Inflammatory macrophage treated with lipopolysaccharide for 4 hours (primary cell): ENCODE data around the gene PTGER2.

Source experiments
- DNase-seq: peaks from one replicate; pipeline ENCODE4 v3.0.0-alpha.2; 2020

Gene PTGER2, protein sequence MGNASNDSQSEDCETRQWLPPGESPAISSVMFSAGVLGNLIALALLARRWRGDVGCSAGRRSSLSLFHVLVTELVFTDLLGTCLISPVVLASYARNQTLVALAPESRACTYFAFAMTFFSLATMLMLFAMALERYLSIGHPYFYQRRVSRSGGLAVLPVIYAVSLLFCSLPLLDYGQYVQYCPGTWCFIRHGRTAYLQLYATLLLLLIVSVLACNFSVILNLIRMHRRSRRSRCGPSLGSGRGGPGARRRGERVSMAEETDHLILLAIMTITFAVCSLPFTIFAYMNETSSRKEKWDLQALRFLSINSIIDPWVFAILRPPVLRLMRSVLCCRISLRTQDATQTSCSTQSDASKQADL

DNA sequence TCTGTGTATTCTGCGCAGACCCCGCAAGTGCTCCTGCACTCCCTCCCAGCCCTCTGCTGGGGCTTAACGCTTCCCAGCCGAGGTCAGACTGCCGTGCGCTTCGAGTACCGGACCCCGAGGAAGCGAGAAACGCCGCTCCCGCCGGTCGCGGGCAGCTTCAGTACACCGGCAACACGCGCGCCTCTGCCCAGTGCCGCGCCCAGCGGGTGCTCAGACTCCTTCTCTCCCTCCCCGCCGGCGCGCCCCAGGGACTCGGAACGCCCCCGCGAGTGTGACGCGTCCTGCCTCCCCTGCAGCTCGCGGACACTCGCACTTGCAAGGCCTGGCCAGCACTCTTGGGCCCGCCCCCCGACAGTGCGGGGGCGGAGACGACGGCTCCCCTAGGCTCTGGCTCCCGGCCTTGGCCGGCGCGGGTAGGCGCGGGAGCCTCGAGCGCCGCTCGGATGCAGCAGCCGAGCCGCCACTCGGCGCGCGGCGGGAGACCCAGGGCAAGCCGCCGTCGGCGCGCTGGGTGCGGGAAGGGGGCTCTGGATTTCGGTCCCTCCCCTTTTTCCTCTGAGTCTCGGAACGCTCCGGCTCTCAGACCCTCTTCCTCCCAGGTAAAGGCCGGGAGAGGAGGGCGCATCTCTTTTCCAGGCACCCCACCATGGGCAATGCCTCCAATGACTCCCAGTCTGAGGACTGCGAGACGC is at the start of gene PTGER2:
Gene PTGER2, plus strand, starts transcription at position 410 of the 692 bp plus-strand sequence. Its CDS starts 237 bp downstream, at position 647.
- peak; percentile 96 for DNase-seq

DNA sequence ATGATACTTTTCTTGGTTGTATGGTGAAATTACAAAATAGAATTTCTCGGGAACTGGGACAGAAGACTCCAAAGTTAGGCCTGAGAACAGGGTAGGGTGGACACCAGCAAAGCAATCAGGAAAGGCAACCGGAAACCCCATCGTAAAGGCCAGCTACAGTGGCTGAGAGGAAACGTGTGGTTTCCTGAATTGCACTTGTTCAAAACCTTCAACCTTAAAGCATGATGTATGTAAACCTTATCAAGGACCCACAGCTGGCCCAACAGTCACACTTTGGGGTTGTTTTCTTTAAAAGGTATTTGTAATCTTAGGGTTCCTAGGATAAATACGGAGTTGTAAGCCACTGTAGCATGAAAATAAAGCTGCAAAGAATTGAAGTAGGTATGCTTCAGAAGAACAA is 48.9 kb upstream of the PTGER2 start:
- DNase-seq: no peak

DNA sequence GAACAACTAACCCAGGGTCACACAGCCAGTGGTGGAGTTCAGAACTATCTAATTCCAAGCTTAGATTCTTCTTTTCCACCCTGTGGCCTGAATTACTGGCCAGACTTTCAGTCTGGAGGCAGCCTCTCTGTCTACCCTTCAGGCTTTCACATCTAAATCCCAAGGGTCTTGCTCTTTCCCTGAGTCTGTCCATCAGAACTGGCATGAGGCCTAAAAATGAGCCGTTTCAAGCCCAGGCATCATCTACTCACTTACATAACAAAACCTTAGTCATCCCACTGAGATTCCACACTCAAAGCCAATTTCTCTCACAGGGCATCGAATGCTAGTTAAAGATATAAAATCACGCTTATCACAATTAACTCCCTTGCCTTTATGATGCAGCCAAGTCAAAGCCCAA is 47.9 kb upstream of the PTGER2 start:
- no peak for DNase-seq

DNA sequence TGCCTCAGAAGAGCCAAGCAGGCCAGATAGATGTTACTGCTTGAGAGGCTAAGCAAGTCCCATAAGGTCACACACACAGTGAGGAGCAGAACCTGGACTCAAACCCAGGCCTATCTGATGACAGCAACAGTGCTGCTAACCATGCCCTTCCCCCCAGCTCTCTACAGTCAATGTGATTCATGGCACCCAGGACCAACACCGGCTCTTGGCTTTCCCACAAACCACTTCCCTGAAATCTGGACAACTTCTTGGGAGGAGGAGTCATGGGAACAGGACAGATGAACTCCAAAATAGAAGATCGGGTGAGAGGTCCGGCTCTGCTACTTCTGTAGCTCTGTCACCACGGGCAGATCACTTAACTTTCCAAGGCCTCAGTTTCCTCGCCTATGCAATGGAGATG is 47.3 kb upstream of the PTGER2 start:
- no peak for DNase-seq

DNA sequence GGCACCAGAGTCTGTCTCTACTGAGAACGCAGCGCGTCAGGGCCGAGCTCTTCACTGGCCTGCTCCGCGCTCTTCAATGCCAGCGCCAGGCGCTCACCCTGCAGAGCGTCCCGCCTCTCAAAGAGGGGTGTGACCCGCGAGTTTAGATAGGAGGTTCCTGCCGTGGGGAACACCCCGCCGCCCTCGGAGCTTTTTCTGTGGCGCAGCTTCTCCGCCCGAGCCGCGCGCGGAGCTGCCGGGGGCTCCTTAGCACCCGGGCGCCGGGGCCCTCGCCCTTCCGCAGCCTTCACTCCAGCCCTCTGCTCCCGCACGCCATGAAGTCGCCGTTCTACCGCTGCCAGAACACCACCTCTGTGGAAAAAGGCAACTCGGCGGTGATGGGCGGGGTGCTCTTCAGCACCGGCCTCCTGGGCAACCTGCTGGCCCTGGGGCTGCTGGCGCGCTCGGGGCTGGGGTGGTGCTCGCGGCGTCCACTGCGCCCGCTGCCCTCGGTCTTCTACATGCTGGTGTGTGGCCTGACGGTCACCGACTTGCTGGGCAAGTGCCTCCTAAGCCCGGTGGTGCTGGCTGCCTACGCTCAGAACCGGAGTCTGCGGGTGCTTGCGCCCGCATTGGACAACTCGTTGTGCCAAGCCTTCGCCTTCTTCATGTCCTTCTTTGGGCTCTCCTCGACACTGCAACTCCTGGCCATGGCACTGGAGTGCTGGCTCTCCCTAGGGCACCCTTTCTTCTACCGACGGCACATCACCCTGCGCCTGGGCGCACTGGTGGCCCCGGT is 46.4 kb upstream of the PTGER2 start, which contains the start of gene PTGDR:
Gene PTGDR, plus strand, starts transcription at position 198 of the 778 bp plus-strand sequence. Its CDS starts 117 bp downstream, at position 315.
- no peak for DNase-seq

DNA sequence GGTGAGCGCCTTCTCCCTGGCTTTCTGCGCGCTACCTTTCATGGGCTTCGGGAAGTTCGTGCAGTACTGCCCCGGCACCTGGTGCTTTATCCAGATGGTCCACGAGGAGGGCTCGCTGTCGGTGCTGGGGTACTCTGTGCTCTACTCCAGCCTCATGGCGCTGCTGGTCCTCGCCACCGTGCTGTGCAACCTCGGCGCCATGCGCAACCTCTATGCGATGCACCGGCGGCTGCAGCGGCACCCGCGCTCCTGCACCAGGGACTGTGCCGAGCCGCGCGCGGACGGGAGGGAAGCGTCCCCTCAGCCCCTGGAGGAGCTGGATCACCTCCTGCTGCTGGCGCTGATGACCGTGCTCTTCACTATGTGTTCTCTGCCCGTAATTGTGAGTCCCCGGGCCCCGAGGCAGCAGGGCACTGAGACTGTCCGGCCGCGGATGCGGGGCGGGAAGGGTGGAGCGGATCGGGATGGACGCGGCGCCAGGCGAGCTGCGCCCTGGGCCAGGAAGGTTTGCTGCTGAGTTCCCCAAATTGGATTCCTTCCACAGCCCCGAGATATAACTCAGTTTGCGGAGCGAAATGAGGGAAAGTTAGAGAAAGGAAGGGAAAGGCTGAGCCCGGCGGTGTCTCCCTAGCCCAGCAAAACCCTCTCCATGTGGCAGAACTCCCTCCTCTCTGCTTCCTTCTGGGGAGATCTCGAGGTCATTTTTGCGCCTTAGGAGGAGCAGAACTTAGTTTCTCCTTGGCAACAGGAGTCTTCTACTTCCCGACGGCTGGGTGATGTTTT is 45.6 kb upstream of the PTGER2 start:
- no peak for DNase-seq

DNA sequence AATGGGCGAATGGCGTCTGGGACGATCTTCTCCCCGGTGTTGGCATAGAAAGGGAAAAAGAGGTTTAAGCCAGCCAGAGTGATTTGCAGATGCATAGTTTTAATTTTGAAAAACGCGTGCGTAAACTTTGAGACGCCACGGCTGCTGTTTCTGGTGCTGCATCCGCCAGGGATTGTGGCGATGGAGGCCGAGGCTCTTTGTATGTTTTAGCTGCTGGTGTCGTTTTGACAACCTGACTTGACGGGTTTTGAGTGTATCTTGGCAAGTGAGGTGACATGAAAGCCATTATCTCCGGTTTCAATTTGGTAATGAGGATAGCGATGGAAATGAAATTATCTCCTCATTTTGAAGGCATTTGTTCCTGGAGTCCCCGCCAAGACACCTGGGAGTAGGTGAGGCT is 45.0 kb upstream of the PTGER2 start:
- no peak for DNase-seq

DNA sequence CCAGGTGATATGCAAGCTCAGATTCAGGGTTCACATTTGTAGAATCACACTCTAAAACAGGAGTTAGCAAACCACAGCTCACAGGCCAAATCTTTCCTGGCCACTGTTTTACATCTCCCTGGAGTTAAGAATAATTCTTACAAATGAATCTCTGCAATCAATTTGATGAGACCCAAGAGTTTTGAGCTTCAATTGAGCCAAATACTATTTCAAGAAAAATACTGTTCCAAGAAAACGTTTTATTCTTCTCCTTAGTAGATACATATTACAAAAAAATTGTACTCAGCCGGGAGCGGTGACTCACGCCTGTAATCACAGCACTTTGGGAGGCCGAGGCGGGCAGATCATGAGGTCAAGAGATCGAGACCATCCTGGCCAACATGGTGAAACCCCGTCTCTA is 44.1 kb upstream of the PTGER2 start:
- DNase-seq: no peak

DNA sequence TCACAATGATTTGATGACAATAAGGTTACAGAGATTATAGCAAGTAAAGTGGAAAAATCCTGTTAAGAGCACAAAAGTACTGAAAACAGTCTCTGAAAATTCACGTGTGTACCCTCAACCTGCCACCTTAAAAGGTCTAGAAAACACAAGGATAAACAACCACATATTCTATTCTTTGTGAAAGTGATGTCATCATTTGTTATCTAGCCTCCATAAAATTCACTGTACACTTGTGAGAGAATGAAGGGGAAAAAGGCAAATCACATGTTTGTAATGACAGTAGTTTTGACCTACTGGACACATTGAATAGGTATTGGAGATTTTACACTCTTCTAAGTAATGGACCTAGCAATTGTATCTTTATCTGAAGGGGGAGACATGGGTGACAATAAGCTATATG is 42.6 kb upstream of the PTGER2 start:
- no peak for DNase-seq

DNA sequence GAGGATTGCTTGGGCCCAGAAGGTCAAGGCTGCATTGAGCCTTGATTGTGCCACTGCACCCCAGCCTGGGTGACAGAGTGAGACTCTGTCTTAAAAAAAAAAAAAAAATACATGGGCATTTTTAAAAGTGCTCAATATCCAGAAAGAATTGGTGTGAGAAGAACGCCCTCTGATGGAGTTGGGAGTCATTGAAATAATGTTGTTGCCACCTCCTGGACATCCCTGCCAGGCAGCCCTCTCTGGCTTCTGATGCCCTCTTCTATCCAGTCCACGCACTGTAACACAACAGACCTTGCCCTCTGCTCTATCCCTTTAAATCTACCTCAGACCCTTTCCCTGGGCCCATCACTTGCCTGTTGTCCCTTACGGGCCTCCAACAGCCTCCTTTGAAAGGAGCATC is 41.7 kb upstream of the PTGER2 start:
- peak; percentile 24 for DNase-seq

DNA sequence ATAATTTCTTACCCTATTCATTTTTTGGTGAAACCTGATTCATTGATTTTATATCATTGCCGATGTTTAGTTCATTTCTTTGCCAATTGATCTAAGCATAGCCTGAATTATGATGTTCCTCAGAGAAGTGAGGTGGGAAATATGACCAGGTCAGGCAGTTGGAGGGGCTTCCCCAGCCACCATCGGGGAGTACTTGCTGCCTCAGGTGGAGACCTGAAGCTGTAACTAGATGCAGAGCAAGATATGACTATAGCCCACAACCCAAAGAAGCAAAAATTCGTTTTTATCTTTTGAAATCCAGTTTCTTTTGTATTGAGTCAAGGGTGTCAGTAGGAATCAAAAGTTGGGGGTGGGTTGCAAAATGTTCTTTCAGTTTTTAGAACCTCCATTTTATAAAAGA is 38.7 kb upstream of the PTGER2 start:
- no peak for DNase-seq

DNA sequence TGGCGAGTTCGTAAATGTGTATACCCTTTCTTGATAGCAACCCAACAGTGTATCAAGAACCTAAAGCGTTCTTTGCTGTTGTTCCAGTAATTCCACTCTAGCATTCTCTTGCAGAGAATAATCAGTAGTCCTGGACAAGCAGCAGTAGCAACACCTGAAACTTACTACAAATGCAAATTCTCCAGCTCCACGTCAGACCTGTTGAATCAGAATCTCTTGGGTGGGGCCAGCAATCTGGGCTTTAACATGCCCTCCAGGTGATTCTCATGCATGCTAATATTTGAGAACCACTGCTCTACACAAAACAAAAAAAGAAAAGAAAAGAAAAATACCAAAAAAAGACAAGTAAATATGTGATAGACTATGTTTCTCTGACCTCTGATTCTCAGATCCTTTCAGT is 36.6 kb upstream of the PTGER2 start:
- no peak for DNase-seq

DNA sequence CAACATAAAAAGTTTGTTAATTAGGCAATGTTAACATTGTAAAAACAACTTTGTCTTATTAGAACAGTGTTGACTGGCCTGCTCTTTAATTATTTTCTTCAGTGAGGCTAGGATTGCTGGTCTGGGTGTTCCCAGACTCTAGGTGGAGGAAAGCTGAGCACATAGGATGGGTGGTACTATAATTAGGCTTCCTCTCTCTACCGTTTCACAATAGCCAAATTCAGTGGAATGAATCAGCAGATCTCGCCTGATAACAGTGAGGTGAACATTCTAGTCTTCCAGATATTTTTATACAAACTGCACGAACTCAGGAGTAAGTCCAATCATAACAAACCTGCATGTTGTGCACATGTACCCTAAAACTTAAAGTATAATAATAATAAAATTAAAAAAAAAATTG is 34.7 kb upstream of the PTGER2 start:
- DNase-seq: peak; percentile 39

DNA sequence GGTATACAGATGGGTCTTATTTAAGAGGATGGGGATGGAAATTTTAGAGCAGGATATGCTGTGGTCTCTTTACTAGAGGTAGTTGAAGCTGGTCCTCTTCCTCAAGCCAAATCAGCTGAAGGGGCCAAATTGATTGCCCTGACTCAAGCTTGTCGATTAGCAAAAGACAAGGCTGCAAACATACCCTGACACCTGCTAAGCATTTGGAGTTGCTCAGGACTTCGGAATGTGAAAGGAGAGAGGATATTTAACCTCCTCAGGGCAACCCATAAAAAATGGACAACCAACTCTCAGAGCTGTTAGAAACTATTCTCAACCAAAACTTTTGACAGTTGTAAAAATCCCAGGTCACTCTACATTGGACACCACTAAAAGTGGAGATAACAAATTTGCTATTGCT is 31.0 kb upstream of the PTGER2 start:
- DNase-seq: no peak

DNA sequence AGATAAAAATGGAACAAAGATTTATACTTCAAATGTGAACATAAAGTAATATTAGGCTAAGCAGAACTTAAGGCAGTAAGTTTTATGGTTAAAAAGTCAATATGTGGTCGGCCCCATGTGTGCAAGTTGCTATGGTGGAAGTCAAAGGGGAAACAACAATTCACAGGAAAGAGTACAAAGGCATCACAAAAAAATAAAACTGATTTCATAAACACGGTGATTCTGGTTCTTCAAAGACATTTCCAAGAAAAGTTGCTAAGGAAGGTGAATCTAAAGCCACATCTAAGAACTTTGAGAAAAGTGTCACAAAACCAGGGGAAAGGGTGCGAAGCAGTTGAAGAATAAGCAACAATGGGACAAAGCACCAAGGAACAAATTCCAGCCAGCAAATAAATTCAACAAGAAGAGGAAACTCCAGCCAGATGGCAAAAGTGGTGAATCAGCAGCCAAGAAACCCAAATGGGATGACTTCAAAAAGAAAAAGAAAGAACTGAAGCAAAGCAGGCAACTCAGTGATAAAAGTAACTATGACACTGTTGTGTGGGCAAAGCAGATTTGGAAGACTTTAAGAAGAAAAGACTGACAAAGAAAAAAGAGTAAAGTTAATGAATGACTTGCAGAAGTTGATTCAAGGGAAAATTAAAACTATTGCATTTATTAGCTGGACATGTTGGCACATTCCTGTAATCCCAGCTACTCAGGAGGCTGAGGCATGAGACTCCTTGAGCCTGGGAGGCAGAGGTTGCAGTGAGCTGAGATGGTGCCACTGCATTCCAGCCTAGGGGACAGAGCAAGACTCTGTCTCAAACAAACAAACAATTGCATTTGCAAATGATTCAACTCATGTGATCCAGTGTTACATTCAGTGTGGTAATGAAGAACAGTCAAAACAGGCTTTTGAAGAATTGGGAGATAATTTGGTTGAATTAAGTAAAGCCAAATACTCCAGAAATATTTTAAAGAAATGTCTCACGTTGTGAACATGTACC is 27.2 kb upstream of the PTGER2 start:
- no peak for DNase-seq

DNA sequence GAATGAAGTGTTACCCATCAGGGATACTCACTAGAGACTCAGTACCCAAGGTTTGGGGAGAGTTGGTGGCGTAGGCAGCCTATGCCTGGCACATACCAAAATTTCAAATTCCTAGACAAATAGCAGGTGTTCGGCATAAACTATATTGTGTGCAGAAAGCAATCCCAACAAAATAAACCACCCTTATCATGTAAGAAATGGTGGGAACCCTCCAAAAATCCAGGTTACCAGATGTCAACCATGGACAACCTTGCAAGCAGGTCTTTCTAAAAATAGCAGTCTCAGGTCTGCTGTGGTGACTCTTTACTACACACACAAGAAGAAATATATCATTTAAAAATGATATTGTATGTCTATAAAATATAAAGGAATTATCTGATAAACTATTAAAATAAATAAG is 17.7 kb upstream of the PTGER2 start:
- DNase-seq: no peak

DNA sequence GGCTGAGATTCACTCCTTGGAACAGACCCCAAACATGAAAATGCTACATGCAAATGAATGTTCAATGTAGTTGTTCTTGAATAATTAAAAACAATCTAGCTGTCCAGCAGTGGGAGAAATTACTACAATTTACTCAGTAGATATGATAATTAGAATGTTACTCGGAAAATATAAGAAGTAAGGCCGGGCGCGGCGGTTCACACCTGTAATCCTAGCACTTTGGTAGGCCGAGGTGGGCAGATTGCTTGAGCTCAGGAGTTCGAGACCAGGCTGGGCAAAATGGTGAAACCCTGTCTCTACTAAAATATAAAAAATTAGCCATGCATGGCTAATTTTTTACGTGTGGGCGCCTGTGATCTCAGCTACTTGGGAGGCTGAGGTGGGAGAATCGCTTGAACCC is 15.3 kb upstream of the PTGER2 start:
- DNase-seq: no peak

DNA sequence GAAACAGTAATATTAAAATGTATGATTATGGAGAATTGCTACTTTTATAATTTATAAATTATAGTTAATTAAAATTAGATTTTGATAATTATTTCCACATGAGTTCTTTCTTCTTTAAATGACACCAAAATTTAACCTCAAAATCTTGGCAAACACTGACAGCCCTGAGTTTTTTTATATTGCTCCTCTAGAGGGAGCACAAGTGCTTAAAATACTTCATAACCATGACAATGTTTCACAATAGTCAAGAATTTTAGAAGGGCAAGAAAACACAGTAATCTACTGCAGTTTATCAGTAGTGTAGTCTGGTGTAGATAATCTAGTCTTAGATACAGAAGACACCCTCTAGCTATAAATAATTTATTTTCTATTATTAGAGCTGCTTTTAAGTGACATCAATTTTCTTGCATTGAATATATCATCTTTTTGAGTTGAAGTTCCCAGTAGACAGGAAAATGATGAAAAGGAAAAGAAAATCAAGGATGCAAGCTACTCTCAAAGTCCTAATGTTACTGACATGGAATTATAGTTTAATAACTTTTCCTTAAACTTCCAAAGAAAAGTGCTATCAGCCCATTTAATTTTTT is 14.3 kb upstream of the PTGER2 start:
- DNase-seq: peak; percentile 71

DNA sequence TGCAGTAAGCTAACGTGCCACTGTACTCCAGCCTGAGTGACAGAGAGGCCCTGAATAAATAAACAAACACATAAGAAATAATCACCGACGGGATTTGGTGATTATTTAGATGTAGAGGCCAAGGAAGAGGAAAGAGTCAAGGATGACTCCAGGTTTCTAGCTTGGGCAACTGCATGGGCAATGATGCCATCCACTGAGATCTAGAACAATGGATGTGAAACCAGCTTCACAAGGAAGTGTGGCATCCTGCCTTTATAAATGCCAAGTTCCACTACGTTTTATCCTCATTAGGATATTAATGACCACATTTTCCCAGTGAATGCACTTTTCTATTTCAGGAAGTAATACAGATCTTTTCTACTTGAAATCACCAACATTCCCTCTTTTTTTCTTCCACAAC is 10.9 kb upstream of the PTGER2 start:
- peak; percentile 70 for DNase-seq

DNA sequence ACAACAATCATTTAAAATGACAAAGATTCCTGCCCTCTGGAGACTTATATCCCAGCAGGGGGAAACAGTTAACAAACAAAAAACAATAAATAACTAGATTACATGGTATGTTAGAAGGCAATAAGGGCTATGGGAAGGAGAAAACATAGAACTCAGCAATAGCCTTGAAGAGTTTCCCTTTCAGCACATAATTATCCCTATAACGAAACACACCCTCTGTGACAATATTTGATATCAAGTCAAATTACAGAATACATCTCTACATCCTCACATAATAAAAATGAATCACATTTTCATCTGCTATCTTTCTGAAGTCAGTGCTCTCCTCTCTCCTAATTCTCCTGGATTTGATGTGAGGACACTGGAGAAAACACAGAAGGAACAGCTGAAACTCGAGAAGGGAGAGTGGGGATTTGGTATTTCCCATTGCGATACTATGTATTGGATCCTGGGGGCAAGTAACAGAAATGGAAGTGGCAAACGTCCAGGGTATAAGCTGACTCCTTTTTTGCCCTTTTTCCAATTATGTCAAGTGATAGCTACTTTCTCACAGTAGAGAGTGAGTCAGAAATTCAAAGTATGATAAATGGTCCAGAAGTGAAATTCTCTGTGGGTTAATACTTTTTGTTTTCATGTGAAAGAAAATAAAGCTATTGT is 9.7 kb upstream of the PTGER2 start:
- no peak for DNase-seq

DNA sequence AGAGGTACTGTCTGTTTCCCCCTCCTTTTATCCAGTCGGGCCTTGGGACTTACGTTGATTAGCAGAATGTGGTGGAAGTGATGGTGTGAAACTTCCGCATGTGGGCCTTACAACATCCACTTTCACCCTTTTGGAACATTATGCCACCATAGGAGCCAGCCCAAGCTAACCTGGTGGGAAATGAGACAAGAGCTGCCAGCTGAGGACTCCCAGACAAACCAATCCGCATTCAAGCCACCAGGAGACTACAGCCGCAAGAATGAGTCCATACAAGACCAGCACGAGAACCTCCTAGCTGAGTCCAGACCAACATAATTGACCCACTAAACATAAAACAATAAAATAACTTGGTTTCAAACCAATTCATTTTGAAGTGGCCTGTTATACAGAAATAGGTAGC is 9.1 kb upstream of the PTGER2 start:
- DNase-seq: no peak
